CD4-positive, alpha-beta T cell (primary cell): ENCODE results near the gene DNMT1. TPM values are rescaled to one million over a fixed set of nuclear protein-coding genes. Genes with fewer than 3 reads are reported as not detected.

Experiments used
- ATAC-seq: fragments of 200-7000 bp; cut with Tn5 transposase; one replicate; pipeline ENCODE4 v1.10.0; 2022; ENCODE audit warnings: mild to moderate bottlenecking; ENCODE audit not compliant: poor library complexity
- CTCF ChIA-PET: fragments of 350-600 bp; sonication (Branson Sonifier 250); formaldehyde crosslinking; loops from one replicate; lab custom pipeline; 2021; ENCODE audit warnings: antibody characterized with exemption, inconsistent platforms; lab: Charles Lee
- POLR2A ChIA-PET: fragments of 350-600 bp; sonication (Branson Sonifier 250); formaldehyde crosslinking; loops from one replicate; lab custom pipeline; 2021; ENCODE audit warnings: antibody characterized with exemption, inconsistent platforms; lab: Charles Lee
- DNase-seq, 14 experiments: peaks; one replicate each; pipeline ENCODE4 v3.0.0-alpha.2; 2013 to 2020; ENCODE audit warnings: mixed read lengths in 2 of 14
- H3K27ac ChIP-seq, 2 donors: one replicate each; pipeline versions ENCODE4 v1.5.1 to v1.7.0; 2013; ENCODE audit warnings: low read length in 2 of 2, low read depth in 1 of 2, mild to moderate bottlenecking in 1 of 2
- H3K27me3 ChIP-seq, 2 experiments: 1 replicate in 1 of 2; 2 replicates in 1 of 2; pipeline versions ENCODE4 v1.6.1 to v1.7.0; 2013; ENCODE audit warnings: low read length in 2 of 2, control low read depth in 1 of 2, mild to moderate bottlenecking in 1 of 2, moderate library complexity in 1 of 2; ENCODE audit not compliant: insufficient read depth in 2 of 2, control insufficient read depth in 1 of 2
- H3K36me3 ChIP-seq: one replicate; pipeline ENCODE4 v1.6.1; 2013; ENCODE audit warnings: low read length, control low read depth; ENCODE audit not compliant: insufficient read depth
- H3K4me1 ChIP-seq: one replicate; pipeline ENCODE4 v1.6.1; 2013; ENCODE audit warnings: low read length, control low read depth; ENCODE audit not compliant: insufficient read depth
- H3K4me3 ChIP-seq: one replicate; pipeline ENCODE4 v1.5.1; 2013; ENCODE audit warnings: mild to moderate bottlenecking, low read length, moderate library complexity
- H3K9me3 ChIP-seq, 2 experiments: 1 replicate in 1 of 2; 2 replicates in 1 of 2; pipeline versions ENCODE4 v1.6.1 to v1.7.0; 2013; ENCODE audit warnings: low read length in 2 of 2, mild to moderate bottlenecking in 2 of 2, control low read depth in 1 of 2, moderate library complexity in 1 of 2; ENCODE audit not compliant: control insufficient read depth in 1 of 2, insufficient read depth in 1 of 2
- H3K27ac Mint-ChIP-seq: one replicate; pipeline ENCODE4 v1.8.0; 2020; ENCODE audit warnings: mixed read lengths
- H3K27me3 Mint-ChIP-seq: one replicate; pipeline ENCODE4 v1.8.0; 2021; ENCODE audit warnings: mixed read lengths
- H3K36me3 Mint-ChIP-seq: one replicate; pipeline ENCODE4 v1.8.0; 2021; ENCODE audit warnings: low read depth, mixed read lengths
- H3K4me1 Mint-ChIP-seq: one replicate; pipeline ENCODE4 v1.8.0; 2021; ENCODE audit warnings: low read depth, mixed read lengths
- H3K4me3 Mint-ChIP-seq: one replicate; pipeline ENCODE4 v1.8.0; 2020; ENCODE audit warnings: mild to moderate bottlenecking, mixed read lengths
- H3K9me3 Mint-ChIP-seq: one replicate; pipeline ENCODE4 v1.8.0; 2020; ENCODE audit warnings: mixed read lengths
- intact Hi-C, 2 experiments: fragments of 100-400 bp; cut with DNase I in 1 of 2; cut with micrococcal nuclease in 1 of 2; formaldehyde crosslinking; loops; one replicate each; pipeline versions ENCODE4 v1.15.1 to v1.9.0; 2023 to 2025; cut with DNase I, micrococcal nuclease
- total RNA-seq, 174 experiments: library from RNA in 2 of 174; stranded (reverse) in 2 of 174; gene quantifications; one replicate each; pipeline ENCODE4 v1.2.3 and lab custom pipeline; 2021 to 2026
- TF ChIP-seq, protein P1 (sequence below): fragments of 200-600 bp; IDR thresholded peaks from one replicate; pipeline ENCODE4 v1.8.0; 2022; ENCODE audit warnings: antibody characterized with exemption, mild to moderate bottlenecking

Gene DNMT1
- total RNA-seq, 2 experiments from 2014 or later = 159 to 160 TPM

DNA sequence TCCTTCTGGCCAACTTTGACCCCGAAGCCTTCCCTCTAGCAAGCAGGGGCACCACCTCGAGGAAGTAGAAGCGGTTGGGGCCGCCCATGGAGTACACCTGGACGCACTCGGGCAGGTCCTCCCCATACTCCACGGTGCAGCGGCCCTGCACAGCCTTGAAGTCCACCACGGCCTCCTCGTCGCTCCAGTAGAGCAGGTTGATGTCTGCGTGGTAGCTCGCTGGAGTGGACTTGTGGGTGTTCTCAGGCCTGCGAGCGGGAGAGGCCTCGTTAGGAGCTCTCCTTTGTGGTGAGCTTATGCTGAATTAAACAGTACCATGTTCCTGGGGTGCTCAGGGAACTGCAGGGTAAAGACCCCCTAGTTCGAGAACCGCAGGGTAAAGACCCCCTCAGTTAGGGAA, 52.8 kb downstream of the DNMT1 start:
- Mint-ChIP-seq H3K9me3 (no peaks in the 10 kb centered on the region), H3K27me3 (no peaks in the 10 kb centered on the region), H3K4me3 (peak overlapping the region; percentile 42), H3K36me3 (peaks cover 96% of the 10 kb centered on the region), H3K27ac (peak overlapping the region; percentile 95), H3K4me1 (peaks cover 36% of the 10 kb centered on the region)
- H3K27ac ChIP-seq = peak overlapping the region; percentile 86 to 90
- ATAC-seq (no peak), DNase-seq (no peak)
- peaks cover 81% of the 10 kb centered on the region for H3K4me1 ChIP-seq
- peak overlapping the region; percentile 36 for H3K4me3 ChIP-seq
- TF ChIP-seq, protein P1, sequence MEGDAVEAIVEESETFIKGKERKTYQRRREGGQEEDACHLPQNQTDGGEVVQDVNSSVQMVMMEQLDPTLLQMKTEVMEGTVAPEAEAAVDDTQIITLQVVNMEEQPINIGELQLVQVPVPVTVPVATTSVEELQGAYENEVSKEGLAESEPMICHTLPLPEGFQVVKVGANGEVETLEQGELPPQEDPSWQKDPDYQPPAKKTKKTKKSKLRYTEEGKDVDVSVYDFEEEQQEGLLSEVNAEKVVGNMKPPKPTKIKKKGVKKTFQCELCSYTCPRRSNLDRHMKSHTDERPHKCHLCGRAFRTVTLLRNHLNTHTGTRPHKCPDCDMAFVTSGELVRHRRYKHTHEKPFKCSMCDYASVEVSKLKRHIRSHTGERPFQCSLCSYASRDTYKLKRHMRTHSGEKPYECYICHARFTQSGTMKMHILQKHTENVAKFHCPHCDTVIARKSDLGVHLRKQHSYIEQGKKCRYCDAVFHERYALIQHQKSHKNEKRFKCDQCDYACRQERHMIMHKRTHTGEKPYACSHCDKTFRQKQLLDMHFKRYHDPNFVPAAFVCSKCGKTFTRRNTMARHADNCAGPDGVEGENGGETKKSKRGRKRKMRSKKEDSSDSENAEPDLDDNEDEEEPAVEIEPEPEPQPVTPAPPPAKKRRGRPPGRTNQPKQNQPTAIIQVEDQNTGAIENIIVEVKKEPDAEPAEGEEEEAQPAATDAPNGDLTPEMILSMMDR = no peak
- no peaks in the 10 kb centered on the region for H3K27me3 ChIP-seq
- intact Hi-C loops = loop anchor here (2.0 to 5.0 kb wide), 3 partner anchors 21 to 55 kb away; partner anchors contain the start of gene EIF3G (in 1 of the 2)
- no peaks in the 10 kb centered on the region for H3K9me3 ChIP-seq
- ChIA-PET CTCF (interaction anchor here (1.2 to 1.8 kb wide), 2 partner anchors 21 to 23 kb away, joined by 3 to 9 read pairs; no protein-coding TSS in a partner anchor), POLR2A (interaction anchor here (1.2 to 2.7 kb wide), 12 partner anchors 10 to 110 kb away, joined by 3 to 28 read pairs (median 10); partner anchors contain the start of genes DNMT1, MRPL4 and PPAN)
- peaks cover 88% of the 10 kb centered on the region for H3K36me3 ChIP-seq

DNA sequence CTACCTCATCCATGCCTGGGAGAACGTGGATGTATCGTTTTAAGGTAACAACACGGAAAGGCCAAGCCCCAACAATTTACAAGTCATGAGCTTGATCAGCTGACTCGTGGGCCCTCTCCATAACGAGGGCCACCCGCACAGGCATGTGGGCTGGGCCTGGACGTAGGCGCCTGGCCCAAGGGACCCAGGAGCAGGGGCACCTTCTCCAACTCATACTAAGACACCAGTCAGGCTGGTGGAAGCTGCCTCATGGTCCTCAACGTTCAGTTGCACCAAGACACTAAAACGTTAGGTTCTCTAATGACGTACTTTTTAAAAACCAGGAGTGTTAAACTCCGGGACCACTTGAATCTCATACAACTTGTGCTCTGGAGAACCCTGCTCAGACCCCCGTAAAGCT, 53.3 kb downstream of the DNMT1 start:
- DNase-seq (no peak), ATAC-seq (no peak)
- no peaks in the 10 kb centered on the region for H3K9me3 Mint-ChIP-seq
- POLR2A ChIA-PET = interaction anchor here (2.1 to 2.7 kb wide), 5 partner anchors 10 to 110 kb away, joined by 8 to 28 read pairs (median 19); partner anchors contain the start of genes MRPL4 and PPAN
- H3K4me3 ChIP-seq = no peak overlapping the region
- peaks cover 81% of the 10 kb centered on the region for H3K4me1 ChIP-seq
- H3K36me3 ChIP-seq = peaks cover 88% of the 10 kb centered on the region
- peak overlapping the region; percentile 42 for H3K4me3 Mint-ChIP-seq
- H3K36me3 Mint-ChIP-seq = peaks cover 95% of the 10 kb centered on the region
- H3K27me3 ChIP-seq = no peaks in the 10 kb centered on the region
- peak overlapping the region; percentile 86 to 90 for H3K27ac ChIP-seq
- intact Hi-C loops = loop anchor here in 1 of 2 experiments (5.0 kb wide), 1 partner anchor 56 kb away; no protein-coding TSS in a partner anchor
- H3K9me3 ChIP-seq = no peaks in the 10 kb centered on the region
- H3K27ac Mint-ChIP-seq = peak overlapping the region; percentile 95
- CTCF ChIA-PET = no interaction called here
- H3K4me1 Mint-ChIP-seq = peaks cover 36% of the 10 kb centered on the region
- H3K27me3 Mint-ChIP-seq = no peaks in the 10 kb centered on the region
- TF ChIP-seq, protein P1 = no peak

DNA sequence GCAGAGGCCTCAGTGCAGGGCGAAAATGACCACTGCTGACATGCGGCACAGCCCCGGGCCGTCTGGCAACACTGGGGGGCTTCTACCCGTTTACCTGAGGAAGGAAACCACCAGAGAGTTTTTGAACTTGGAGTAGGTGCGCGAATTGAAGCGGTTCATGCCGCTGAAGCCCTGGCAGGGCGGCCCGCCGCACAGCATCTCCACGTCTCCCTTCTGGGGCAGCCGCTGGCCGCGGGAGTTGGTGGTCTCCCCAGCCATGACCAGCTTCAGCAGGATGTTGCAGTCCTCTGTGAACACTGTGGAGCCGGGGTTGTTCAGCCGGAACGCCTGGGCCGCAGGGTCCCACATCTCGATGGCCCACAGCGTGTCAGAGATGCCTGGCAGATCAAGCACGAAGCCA, 54.8 kb downstream of the DNMT1 start:
- DNase-seq (no peak), ATAC-seq (no peak)
- Histone ChIP-seq H3K4me1 (peaks cover 73% of the 10 kb centered on the region), H3K27ac (no peak overlapping the region), H3K9me3 (no peaks in the 10 kb centered on the region), H3K4me3 (no peak overlapping the region), H3K36me3 (peaks cover 89% of the 10 kb centered on the region), H3K27me3 (no peaks in the 10 kb centered on the region)
- intact Hi-C loops = loop anchor here in 1 of 2 experiments (5.0 kb wide), 1 partner anchor 57 kb away; no protein-coding TSS in a partner anchor
- ChIA-PET CTCF (interaction anchor here (1.3 kb wide), 1 partner anchor 20 kb away, joined by 3 read pairs; no protein-coding TSS in a partner anchor), POLR2A (no interaction called here)
- Mint-ChIP-seq H3K27ac (peak overlapping the region; percentile 47), H3K36me3 (peaks cover 95% of the 10 kb centered on the region), H3K27me3 (no peaks in the 10 kb centered on the region), H3K4me3 (no peak overlapping the region), H3K9me3 (no peaks in the 10 kb centered on the region), H3K4me1 (peaks cover 36% of the 10 kb centered on the region)
- TF ChIP-seq, protein P1 = no peak
